A549 (cell line): ENCODE measurements around the gene CLEC2D. TPM values are rescaled to one million over a fixed set of nuclear protein-coding genes. Genes with fewer than 3 reads are reported as not detected.

ENCODE experiments used
- ATAC-seq, 2 experiments: fragments of 200-7000 bp in 1 of 2; fragments of >200 bp in 1 of 2; cut with Nextera tagmentation in 1 of 2; cut with Tn5 transposase in 1 of 2; 3 replicates each; pipeline versions ENCODE4 v1.8.0 to v1.9.1; 2018 to 2020; ENCODE audit warnings: mild to moderate bottlenecking in 1 of 2, moderate library complexity in 1 of 2
- CTCF ChIA-PET: fragments of 300-600 bp; sonication (Branson Sonifier 250); formaldehyde crosslinking; extraction: SDS; loops from one replicate; lab custom pipeline; 2021; ENCODE audit warnings: antibody characterized with exemption, inconsistent platforms; lab: Yijun Ruan, JAX
- POLR2A ChIA-PET: fragments of 350-600 bp; formaldehyde crosslinking; extraction: SDS; loops from one replicate; lab custom pipeline; 2021; ENCODE audit warnings: antibody characterized with exemption, inconsistent platforms; lab: Yijun Ruan, JAX
- DNase-seq, 2 experiments: peaks; one replicate each; pipeline versions ENCODE4 v3.0.0 to v3.0.0-alpha.2; 2011 to 2016; ENCODE audit warnings: low read depth in 1 of 2, low spot score in 1 of 2
- FAIRE-seq: peaks from 2 replicates; lab custom pipeline; 2011; peaks lifted over from hg19 to GRCh38; lab: Jason Lieb, UNC
- H3K27ac ChIP-seq, 2 experiments: fragments of >200 bp; sonication (Bioruptor Twin); formaldehyde crosslinking; 3 replicates each; pipeline ENCODE4 v1.5.1; 2016 to 2017
- H3K4me1 ChIP-seq: fragments of >200 bp; sonication (Bioruptor Twin); formaldehyde crosslinking; 3 replicates; pipeline ENCODE4 v1.6.1; 2016
- H3K4me2 ChIP-seq: fragments of >200 bp; sonication (Bioruptor Twin); formaldehyde crosslinking; 3 replicates; pipeline ENCODE4 v1.6.1; 2016
- H3K4me3 ChIP-seq: fragments of >200 bp; sonication (Bioruptor Twin); formaldehyde crosslinking; 3 replicates; pipeline ENCODE4 v1.5.1; 2016
- H3K9me3 ChIP-seq: fragments of >200 bp; sonication (Bioruptor Twin); formaldehyde crosslinking; 3 replicates; pipeline ENCODE4 v1.6.1; 2016
- CBX8 ChIP-seq: fragments of 200-600 bp; sonication (generic); IDR thresholded peaks from 2 replicates; pipeline ENCODE4 v1.6.1; 2016
- CEBPB ChIP-seq, 2 experiments: fragments of >200 bp in 1 of 2; sonication (Bioruptor Twin) in 1 of 2; formaldehyde crosslinking in 1 of 2; IDR thresholded peaks; 2 replicates each; pipeline ENCODE4 v1.6.1; 2012 to 2016
- CHD2 ChIP-seq: fragments of 150-350 bp; IDR thresholded peaks from 2 replicates; pipeline ENCODE4 v1.6.1; 2014; ENCODE audit warnings: low read length; ENCODE audit not compliant: partially characterized antibody
- FOSL2 ChIP-seq, 2 experiments: fragments of 450-650 bp in 1 of 2; fragments of >200 bp in 1 of 2; sonication (Bioruptor Twin) in 1 of 2; formaldehyde crosslinking; IDR thresholded peaks; 2 replicates each; pipeline versions ENCODE4 v1.5.0 to v1.6.1; 2016 to 2020; ENCODE audit warnings: mild to moderate bottlenecking in 1 of 2, moderate library complexity in 1 of 2
- GATA3 ChIP-seq: IDR thresholded peaks from 2 replicates; pipeline ENCODE4 v1.6.1; 2012; ENCODE audit warnings: borderline replicate concordance
- HOXA7 ChIP-seq: fragments of 250-450 bp; sonication (Bioruptor Pico); IDR thresholded peaks from 2 replicates; pipeline ENCODE4 v1.5.0; 2020; ENCODE audit warnings: mild to moderate bottlenecking, moderate library complexity
- HOXB5 ChIP-seq: fragments of 250-450 bp; sonication (Bioruptor Pico); IDR thresholded peaks from 2 replicates; pipeline ENCODE4 v1.5.0; 2020; ENCODE audit warnings: mild to moderate bottlenecking, moderate library complexity
- JUN ChIP-seq, 2 experiments: fragments of >200 bp; sonication (Bioruptor Twin); formaldehyde crosslinking; IDR thresholded peaks; 2 replicates in 1 of 2; 3 replicates in 1 of 2; pipeline ENCODE4 v1.6.1; 2016 to 2017
- JUNB ChIP-seq: fragments of >200 bp; sonication (Bioruptor Twin); formaldehyde crosslinking; IDR thresholded peaks from 2 replicates; pipeline ENCODE4 v1.6.1; 2016
- NPAS2 ChIP-seq: fragments of 250-450 bp; sonication (Bioruptor Pico); IDR thresholded peaks from 2 replicates; pipeline ENCODE4 v1.8.0; 2022; ENCODE audit warnings: mild to moderate bottlenecking, moderate library complexity, borderline replicate concordance
- PHF8 ChIP-seq: fragments of 200-600 bp; sonication (generic); IDR thresholded peaks from 2 replicates; pipeline ENCODE4 v1.6.1; 2016; ENCODE audit warnings: low read depth, mild to moderate bottlenecking, antibody characterized with exemption, moderate library complexity, borderline replicate concordance
- RAD21 ChIP-seq, 2 experiments: fragments of >200 bp in 1 of 2; sonication (Bioruptor Twin) in 1 of 2; formaldehyde crosslinking in 1 of 2; IDR thresholded peaks in 1 of 2; conservative IDR thresholded peaks in 1 of 2; 2 replicates in 1 of 2; 3 replicates in 1 of 2; pipeline ENCODE4 v1.6.1; 2012 to 2018; ENCODE audit warnings: inconsistent platforms in 1 of 2
- RNF2 ChIP-seq: fragments of 200-600 bp; sonication (generic); IDR thresholded peaks from 2 replicates; pipeline ENCODE4 v1.6.1; 2016; ENCODE audit warnings: low read depth, mild to moderate bottlenecking, antibody characterized with exemption, moderate library complexity, borderline replicate concordance
- SMC3 ChIP-seq: fragments of >200 bp; sonication (Bioruptor Twin); formaldehyde crosslinking; IDR thresholded peaks from 3 replicates; pipeline ENCODE4 v1.6.1; 2018; ENCODE audit warnings: inconsistent platforms
- SREBF2 ChIP-seq: fragments of 450-650 bp; IDR thresholded peaks from 2 replicates; pipeline ENCODE4 v1.6.1; 2014; ENCODE audit warnings: mild to moderate bottlenecking, moderate library complexity
- TFCP2L1 ChIP-seq: fragments of 250-450 bp; sonication (Bioruptor Pico); IDR thresholded peaks from 2 replicates; pipeline ENCODE4 v1.5.0; 2021; ENCODE audit warnings: mild to moderate bottlenecking
- ZC3H11A ChIP-seq: fragments of 450-650 bp; IDR thresholded peaks from 2 replicates; pipeline ENCODE4 v1.6.1; 2014; ENCODE audit warnings: antibody characterized with exemption, mild to moderate bottlenecking
- whole genome bisulfite sequencing: methylation state at CpG from one replicate; pipeline ENCODE4 v1.1.6; 2017; ENCODE audit errors: missing lambda C conversion rate; 5-methylcytosine and 5-hydroxymethylcytosine counted together
- polyA plus RNA-seq, 4 experiments: library from polyadenylated mRNA; depleted of rRNA in 3 of 4; stranded (reverse); fragments of >200 nt; fragmentation: RNase III in 1 of 4; extraction: RNeasy Plus Mini Kit Qiagen cat#74134 plus additional on column Dnase treatment in 1 of 4; gene quantifications; 2 replicates in 3 of 4; 3 replicates in 1 of 4; pipeline ENCODE4 v1.2.3, GENCODE V29; 2011 to 2017
- TF ChIP-seq, protein P1 (sequence below): fragments of 200-600 bp; sonication (generic); IDR thresholded peaks from 2 replicates; pipeline ENCODE4 v1.6.1; 2016; ENCODE audit warnings: antibody characterized with exemption, mild to moderate bottlenecking, moderate library complexity
- TF ChIP-seq, protein P2 (sequence below): fragments of >200 bp; sonication (Bioruptor Twin); formaldehyde crosslinking; IDR thresholded peaks from 3 replicates; pipeline ENCODE4 v1.5.1; 2016
- TF ChIP-seq, protein P3 (sequence below): IDR thresholded peaks from 2 replicates; pipeline ENCODE4 v1.6.1; 2012; ENCODE audit warnings: low read depth, borderline replicate concordance
- TF ChIP-seq, protein P4 (sequence below): fragments of >200 bp; sonication (Bioruptor Twin); formaldehyde crosslinking; IDR thresholded peaks from 3 replicates; pipeline ENCODE4 v1.6.1; 2016
- TF ChIP-seq, protein P5 (sequence below): IDR thresholded peaks from 2 replicates; pipeline ENCODE4 v1.6.1; 2012

CLEC2D gene
- polyA plus RNA-seq, 2 of the 4 experiments (the other 2 are of a cell fraction), result 1.1 to 4.0 TPM

DNA sequence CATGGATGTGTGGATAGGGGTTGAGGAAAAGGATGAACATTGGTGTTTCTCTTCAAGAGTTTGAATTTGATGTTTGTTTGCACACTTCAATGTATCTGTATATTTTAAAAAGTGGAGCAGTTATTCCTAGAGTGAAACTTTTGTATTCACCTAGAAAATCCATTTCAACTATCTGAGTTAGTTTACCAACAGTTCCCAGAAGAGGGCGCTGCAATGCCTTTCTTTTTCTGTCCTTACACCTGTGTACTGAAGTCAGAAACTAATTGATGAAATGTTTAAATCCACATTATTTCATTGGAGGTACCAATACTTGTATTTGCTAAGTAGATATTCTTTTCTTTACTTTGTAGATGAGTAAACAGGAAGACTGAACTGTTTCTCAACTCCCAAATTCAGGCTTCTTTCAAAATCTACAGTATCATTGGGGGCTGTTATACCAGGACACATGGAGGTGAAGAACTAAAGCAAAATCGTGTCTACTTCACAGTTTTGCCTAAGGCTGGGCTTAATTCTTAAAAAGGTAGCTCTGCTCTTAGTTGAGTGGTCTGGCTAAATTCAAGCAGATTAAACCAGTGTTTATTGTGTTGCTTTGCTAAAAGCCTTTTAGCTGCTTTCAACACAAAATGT lies 35.2 kb upstream of the CLEC2D start:
- CTCF ChIA-PET, result interaction anchor here (0.6 to 7.9 kb wide), 13 partner anchors 9 to 124 kb away, joined by 3 to 67 read pairs (median 4); no protein-coding TSS in a partner anchor

DNA sequence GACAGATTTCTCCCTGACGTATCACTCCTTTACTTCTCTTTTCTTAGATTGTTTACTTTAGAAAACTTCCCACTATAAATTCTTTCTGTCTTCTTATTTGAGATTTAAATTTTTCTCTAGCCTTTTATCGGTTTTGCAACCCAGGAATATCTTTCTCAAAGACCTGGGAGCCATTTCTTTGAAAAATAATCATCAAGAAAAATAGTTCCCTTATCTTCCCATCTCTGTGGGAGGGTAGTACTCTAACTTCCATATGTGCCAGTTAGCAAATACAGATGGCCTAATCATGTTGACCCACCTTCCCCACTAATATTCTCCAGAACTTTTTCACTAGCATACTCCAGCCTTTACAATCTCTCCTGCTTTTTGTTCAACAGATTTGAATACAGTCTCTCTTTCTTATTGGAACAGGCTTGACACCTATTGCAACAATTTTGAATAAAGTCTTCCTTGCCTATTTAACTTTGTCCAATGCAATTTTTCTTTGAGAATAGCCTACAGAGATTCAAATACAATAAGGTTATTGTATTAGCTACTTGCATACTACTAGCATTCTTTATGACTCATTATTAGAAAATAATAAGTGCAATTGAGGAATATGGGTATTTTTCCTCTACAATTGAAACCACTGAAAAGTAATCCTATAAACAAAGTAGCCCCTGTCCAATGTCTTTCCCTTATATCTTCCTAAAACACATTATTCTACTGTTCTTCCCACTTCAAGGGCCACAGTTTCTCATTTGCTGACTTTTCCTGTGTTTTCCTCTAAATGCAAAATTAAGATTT lies 34.4 kb upstream of the CLEC2D start:
- CTCF ChIA-PET, result interaction anchor here (0.6 to 7.9 kb wide), 10 partner anchors 8 to 123 kb away, joined by 3 to 67 read pairs (median 4); no protein-coding TSS in a partner anchor
- WGBS, result 40% methylated on average over 2 of the region's 2 CpGs
- H3K4me1 ChIP-seq, result no peaks in the 10 kb centered on the region
- FAIRE-seq (peak; percentile 18), DNase-seq (no peak), ATAC-seq (no peak)
- no peak overlapping the region for H3K4me3 ChIP-seq
- POLR2A ChIA-PET, result no interaction called here
- H3K4me2 ChIP-seq, result no peak overlapping the region
- H3K27ac ChIP-seq, result no peak overlapping the region
- H3K9me3 ChIP-seq, result no peaks in the 10 kb centered on the region
- TF ChIP-seq, protein P1, sequence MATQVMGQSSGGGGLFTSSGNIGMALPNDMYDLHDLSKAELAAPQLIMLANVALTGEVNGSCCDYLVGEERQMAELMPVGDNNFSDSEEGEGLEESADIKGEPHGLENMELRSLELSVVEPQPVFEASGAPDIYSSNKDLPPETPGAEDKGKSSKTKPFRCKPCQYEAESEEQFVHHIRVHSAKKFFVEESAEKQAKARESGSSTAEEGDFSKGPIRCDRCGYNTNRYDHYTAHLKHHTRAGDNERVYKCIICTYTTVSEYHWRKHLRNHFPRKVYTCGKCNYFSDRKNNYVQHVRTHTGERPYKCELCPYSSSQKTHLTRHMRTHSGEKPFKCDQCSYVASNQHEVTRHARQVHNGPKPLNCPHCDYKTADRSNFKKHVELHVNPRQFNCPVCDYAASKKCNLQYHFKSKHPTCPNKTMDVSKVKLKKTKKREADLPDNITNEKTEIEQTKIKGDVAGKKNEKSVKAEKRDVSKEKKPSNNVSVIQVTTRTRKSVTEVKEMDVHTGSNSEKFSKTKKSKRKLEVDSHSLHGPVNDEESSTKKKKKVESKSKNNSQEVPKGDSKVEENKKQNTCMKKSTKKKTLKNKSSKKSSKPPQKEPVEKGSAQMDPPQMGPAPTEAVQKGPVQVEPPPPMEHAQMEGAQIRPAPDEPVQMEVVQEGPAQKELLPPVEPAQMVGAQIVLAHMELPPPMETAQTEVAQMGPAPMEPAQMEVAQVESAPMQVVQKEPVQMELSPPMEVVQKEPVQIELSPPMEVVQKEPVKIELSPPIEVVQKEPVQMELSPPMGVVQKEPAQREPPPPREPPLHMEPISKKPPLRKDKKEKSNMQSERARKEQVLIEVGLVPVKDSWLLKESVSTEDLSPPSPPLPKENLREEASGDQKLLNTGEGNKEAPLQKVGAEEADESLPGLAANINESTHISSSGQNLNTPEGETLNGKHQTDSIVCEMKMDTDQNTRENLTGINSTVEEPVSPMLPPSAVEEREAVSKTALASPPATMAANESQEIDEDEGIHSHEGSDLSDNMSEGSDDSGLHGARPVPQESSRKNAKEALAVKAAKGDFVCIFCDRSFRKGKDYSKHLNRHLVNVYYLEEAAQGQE, result no peak
- TF ChIP-seq GATA3, result peak; percentile 15; the same call in 1 of the 2 replicates

More for the DNA sequence above, 35.2 kb upstream of the CLEC2D start:
- TF ChIP-seq RAD21 (conservative IDR thresholded peaks at IDR 0.05 in 1 of 2, IDR thresholded peaks at IDR 0.05 in 1 of 2) (peak; percentile 75), PHF8 (no peak), CHD2 (no peak), JUNB (no peak), SMC3 (peak; percentile 64)
- TF ChIP-seq, protein P2, sequence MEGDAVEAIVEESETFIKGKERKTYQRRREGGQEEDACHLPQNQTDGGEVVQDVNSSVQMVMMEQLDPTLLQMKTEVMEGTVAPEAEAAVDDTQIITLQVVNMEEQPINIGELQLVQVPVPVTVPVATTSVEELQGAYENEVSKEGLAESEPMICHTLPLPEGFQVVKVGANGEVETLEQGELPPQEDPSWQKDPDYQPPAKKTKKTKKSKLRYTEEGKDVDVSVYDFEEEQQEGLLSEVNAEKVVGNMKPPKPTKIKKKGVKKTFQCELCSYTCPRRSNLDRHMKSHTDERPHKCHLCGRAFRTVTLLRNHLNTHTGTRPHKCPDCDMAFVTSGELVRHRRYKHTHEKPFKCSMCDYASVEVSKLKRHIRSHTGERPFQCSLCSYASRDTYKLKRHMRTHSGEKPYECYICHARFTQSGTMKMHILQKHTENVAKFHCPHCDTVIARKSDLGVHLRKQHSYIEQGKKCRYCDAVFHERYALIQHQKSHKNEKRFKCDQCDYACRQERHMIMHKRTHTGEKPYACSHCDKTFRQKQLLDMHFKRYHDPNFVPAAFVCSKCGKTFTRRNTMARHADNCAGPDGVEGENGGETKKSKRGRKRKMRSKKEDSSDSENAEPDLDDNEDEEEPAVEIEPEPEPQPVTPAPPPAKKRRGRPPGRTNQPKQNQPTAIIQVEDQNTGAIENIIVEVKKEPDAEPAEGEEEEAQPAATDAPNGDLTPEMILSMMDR, result peak; percentile 80
- TF ChIP-seq, protein P3, sequence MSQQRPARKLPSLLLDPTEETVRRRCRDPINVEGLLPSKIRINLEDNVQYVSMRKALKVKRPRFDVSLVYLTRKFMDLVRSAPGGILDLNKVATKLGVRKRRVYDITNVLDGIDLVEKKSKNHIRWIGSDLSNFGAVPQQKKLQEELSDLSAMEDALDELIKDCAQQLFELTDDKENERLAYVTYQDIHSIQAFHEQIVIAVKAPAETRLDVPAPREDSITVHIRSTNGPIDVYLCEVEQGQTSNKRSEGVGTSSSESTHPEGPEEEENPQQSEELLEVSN, result no peak
- no peak overlapping the region for H3K4me2 ChIP-seq
- DNase-seq (peak; percentile 32 to 49), FAIRE-seq (no peak), ATAC-seq (peak in 1 of 2 experiments; percentile 78; a peak in 3 of 6 replicates)
- POLR2A ChIA-PET, result no interaction called here
- no peaks in the 10 kb centered on the region for H3K9me3 ChIP-seq
- H3K4me3 ChIP-seq, result no peak overlapping the region
- H3K27ac ChIP-seq, result no peak overlapping the region
- WGBS, result 0% methylated on average over 2 of the region's 2 CpGs
- no peaks in the 10 kb centered on the region for H3K4me1 ChIP-seq

DNA sequence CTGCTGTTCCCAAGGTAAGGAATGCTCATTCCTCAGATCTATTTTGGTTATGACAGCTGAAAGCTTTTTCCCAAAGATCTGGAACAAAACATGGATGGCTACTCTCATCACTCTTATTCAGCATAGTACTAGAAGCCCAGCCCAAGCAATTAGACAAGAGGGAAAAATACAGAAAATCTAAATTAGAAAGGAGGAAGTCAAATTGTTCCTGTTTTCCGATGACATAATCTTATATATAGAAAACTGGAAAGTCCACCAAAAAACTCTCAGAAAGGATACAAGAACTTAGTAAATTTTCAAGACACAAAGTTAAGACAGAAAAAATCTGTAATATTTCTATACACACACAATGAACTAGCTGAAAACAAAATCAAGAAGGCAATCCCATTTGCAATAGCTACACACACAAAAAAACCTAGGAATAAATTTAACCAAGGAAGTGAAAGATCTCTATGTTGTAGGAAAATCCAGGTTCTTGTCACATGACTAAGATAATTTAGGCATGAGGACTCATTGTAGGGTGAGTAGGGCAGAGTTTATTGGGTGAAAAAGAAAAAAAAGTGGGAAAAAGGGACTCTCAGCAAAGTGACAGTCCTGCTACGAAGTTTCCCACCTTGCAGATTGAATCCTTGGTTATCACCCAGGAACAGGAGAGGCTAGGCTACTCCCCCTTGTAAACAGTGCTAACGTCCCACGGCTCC lies 33.2 kb upstream of the CLEC2D start:
- Histone ChIP-seq H3K4me3 (no peak overlapping the region), H3K4me1 (no peaks in the 10 kb centered on the region), H3K27ac (no peak overlapping the region), H3K9me3 (no peaks in the 10 kb centered on the region), H3K4me2 (no peak overlapping the region)
- no peak for FAIRE-seq
- POLR2A ChIA-PET, result no interaction called here
- DNase-seq, result no peak
- WGBS, result 63% methylated on average over 4 of the region's 4 CpGs
- ATAC-seq, result no peak
- CTCF ChIA-PET, result interaction anchor here (1.3 to 7.9 kb wide), 3 partner anchors 26 to 75 kb away, joined by 3 to 67 read pairs (median 4); no protein-coding TSS in a partner anchor
- no peak for TF ChIP-seq JUN (IDR thresholded peaks at IDR 0.05)
- no peak for TF ChIP-seq CEBPB (IDR thresholded peaks at IDR 0.05)
- no peak for TF ChIP-seq CBX8
- no peak for TF ChIP-seq HOXB5 (CRISPR knock-in tag)
- TF ChIP-seq ZC3H11A, result no peak
- TF ChIP-seq SREBF2, result no peak
- TF ChIP-seq TFCP2L1 (CRISPR knock-in tag), result no peak
- TF ChIP-seq, protein P4, sequence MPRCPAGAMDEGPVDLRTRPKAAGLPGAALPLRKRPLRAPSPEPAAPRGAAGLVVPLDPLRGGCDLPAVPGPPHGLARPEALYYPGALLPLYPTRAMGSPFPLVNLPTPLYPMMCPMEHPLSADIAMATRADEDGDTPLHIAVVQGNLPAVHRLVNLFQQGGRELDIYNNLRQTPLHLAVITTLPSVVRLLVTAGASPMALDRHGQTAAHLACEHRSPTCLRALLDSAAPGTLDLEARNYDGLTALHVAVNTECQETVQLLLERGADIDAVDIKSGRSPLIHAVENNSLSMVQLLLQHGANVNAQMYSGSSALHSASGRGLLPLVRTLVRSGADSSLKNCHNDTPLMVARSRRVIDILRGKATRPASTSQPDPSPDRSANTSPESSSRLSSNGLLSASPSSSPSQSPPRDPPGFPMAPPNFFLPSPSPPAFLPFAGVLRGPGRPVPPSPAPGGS, result no peak
- no peak for TF ChIP-seq NPAS2
- no peak for TF ChIP-seq JUNB
- no peak for TF ChIP-seq HOXA7
- no peak for TF ChIP-seq FOSL2 (IDR thresholded peaks at IDR 0.05)
- TF ChIP-seq FOSL2 (CRISPR knock-in tag; IDR thresholded peaks at IDR 0.05), result no peak
- TF ChIP-seq, protein P5, sequence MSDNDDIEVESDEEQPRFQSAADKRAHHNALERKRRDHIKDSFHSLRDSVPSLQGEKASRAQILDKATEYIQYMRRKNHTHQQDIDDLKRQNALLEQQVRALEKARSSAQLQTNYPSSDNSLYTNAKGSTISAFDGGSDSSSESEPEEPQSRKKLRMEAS, result no peak
- no peak for TF ChIP-seq RNF2
